HG02763 (cell line): ENCODE measurements around the gene CFAP298.
"Not testable (repeated sequence)": the region's sequence is repeated elsewhere in the genome, so short reads cannot be mapped to it uniquely, and the experiment has no call there.

ENCODE experiments used
- ATAC-seq: cut with Tn5 transposase; IDR thresholded peaks from one replicate; pipeline ENCODE4 v1.9.1; 2021; ENCODE audit warnings: mild to moderate bottlenecking, moderate library complexity; ENCODE audit not compliant: unreplicated experiment

The CFAP298 gene

GRCh38 chr21:32569261-32570230 lies 42.6 kb downstream of the CFAP298 start:
- ATAC-seq: peak; percentile 74

GRCh38 chr21:32567626-32568025 lies 44.6 kb downstream of the CFAP298 start:
- no peak for ATAC-seq

GRCh38 chr21:32566741-32567389 lies 45.3 kb downstream of the CFAP298 start:
- ATAC-seq: no peak

- ATAC-seq: no peak
Measured at GRCh38 chr21:32565856-32566465, 46.2 kb downstream of the CFAP298 start.

GRCh38 chr21:32562915-32563314 lies 49.3 kb downstream of the CFAP298 start:
- no peak for ATAC-seq

GRCh38 chr21:32562426-32562825 lies 49.8 kb downstream of the CFAP298 start:
- no peak for ATAC-seq

GRCh38 chr21:32561476-32561875 lies 50.7 kb downstream of the CFAP298 start:
- not testable (repeated sequence) for ATAC-seq

- no peak for ATAC-seq
Measured at GRCh38 chr21:32560896-32561295, 51.3 kb downstream of the CFAP298 start.

GRCh38 chr21:32559006-32559610 lies 53.1 kb downstream of the CFAP298 start:
- no peak for ATAC-seq

- ATAC-seq: no peak
Measured at GRCh38 chr21:32558106-32558505, 54.1 kb downstream of the CFAP298 start.

GRCh38 chr21:32554832-32555638 lies 57.1 kb downstream of the CFAP298 start:
- ATAC-seq: no peak

- no peak for ATAC-seq
Measured at GRCh38 chr21:32549886-32550285, 62.3 kb downstream of the CFAP298 start.

- no peak for ATAC-seq
Measured at GRCh38 chr21:32549440-32549839, 62.7 kb downstream of the CFAP298 start.
